A673 (cell line): ENCODE data around the gene RIMS1.

Source experiments
- CTCF ChIP-seq: fragments of 300-800, 200-600 bp; sonication (generic); conservative IDR thresholded peaks from 2 replicates; pipeline ENCODE4 v1.5.1; 2017; ENCODE audit warnings: low read depth, mild to moderate bottlenecking, antibody characterized with exemption, low read length, moderate library complexity, mixed read lengths
- EZH2 ChIP-seq: fragments of 200-600 bp; sonication (generic); IDR thresholded peaks from 2 replicates; pipeline ENCODE4 v1.6.1; 2017; ENCODE audit warnings: borderline replicate concordance, low read depth, mild to moderate bottlenecking, mixed read lengths, antibody characterized with exemption, low read length; ENCODE audit not compliant: poor library complexity, severe bottlenecking

- no peak for TF ChIP-seq CTCF
- TF ChIP-seq EZH2: no peak
Measured at GRCh38 chr6:72064399-72064975, 178.1 kb downstream of the RIMS1 start.
